Stimulated activated CD4-positive, alpha-beta T cell treated with anti-CD3 and anti-CD28 coated beads, Interleukin-4, amount 100 ng/mL, for 48 hours (primary cell): Measurements from ENCODE around the gene ZNF513.
A peak's percentile ranks its signal among the peaks of the same experiment; 100 is the strongest.
"Not testable (repeated sequence)": the region's sequence is repeated elsewhere in the genome, so short reads cannot be mapped to it uniquely, and the experiment has no call there.

Experiments used
- DNase-seq, 2 donors: peaks; one replicate each; pipeline ENCODE4 v3.0.0-alpha.2; 2020; ENCODE audit warnings: low read depth in 2 of 2

ZNF513 gene, protein sequence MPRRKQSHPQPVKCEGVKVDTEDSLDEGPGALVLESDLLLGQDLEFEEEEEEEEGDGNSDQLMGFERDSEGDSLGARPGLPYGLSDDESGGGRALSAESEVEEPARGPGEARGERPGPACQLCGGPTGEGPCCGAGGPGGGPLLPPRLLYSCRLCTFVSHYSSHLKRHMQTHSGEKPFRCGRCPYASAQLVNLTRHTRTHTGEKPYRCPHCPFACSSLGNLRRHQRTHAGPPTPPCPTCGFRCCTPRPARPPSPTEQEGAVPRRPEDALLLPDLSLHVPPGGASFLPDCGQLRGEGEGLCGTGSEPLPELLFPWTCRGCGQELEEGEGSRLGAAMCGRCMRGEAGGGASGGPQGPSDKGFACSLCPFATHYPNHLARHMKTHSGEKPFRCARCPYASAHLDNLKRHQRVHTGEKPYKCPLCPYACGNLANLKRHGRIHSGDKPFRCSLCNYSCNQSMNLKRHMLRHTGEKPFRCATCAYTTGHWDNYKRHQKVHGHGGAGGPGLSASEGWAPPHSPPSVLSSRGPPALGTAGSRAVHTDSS

DNA sequence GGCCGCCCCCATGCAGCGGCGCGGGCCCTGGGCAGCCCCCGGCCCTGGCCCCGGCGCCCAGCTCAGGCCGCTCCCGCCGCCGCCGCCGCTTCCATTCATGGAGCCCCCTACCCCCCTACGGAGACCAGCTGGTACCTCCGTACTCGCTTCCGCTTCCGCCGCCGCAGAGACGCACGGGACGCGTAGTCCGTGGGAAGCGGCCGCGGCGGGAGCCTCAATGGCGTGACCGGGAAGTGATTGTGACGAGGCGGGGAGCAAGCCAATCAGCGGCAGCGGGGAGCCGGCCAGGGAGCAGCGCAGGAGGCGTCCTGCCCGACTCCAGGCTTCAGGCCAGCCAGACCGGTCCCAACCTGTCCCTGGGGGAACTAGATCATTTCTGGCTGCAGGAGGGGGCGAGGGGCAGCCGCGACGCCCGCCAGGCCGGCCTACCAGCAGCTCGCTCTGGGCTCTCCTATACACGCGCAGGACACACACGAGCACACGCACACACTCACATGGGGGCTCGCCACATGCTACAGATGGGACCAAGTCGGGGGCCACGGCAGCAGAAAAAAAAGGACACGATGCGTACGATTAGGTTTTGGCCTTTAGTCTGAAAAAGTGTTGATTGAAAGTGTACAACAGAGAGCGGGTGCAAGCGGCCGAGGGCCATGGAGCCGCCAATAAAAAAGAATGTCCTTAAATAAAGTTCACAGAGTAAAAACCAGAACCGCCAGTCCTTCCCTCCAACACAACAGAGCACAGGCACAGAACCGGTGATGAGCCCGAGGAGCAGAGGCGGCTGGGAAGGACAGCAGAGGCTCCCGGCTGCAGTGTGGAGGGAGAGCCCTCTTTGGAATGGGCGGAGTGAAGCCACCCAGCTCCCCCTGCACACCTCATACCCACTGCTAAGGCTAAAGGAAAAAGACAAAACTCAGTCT lies at the start of gene ZNF513:
TSS of gene ZNF513 (minus strand) at position 109 of the 920 bp plus-strand sequence. CDS start 208 bp downstream, outside the sequence.
- peak; percentile 84 to 90 for DNase-seq

- peak; percentile 55 to 70 for DNase-seq
Measured at GRCh38 chr2:27428978-27429541, 48.5 kb upstream of the ZNF513 start.

- peak; percentile 86 to 92 for DNase-seq
Measured at GRCh38 chr2:27428213-27428977, 47.9 kb upstream of the ZNF513 start, which contains the start of gene NRBP1. Gene NRBP1, plus strand, starts transcription at chr2:27428631. Its CDS starts 4,643 bp downstream, at chr2:27433274.

DNA sequence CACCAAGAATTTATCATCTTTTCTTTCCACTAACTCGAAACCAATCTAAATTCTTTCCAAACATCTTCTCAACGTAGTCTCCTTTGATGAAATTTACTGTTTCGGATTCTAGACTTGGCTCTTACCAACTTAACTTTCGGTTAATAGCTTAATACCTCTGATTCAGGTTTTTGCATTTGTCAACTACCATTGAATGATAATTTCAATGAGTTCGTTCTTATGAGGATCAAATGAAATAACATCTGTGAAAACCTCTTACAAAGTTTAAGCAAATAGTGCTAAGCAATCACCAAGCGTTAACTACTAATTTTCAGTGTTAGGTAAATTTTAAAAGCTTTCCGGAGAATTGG lies 47.3 kb upstream of the ZNF513 start:
- no peak for DNase-seq

- DNase-seq = not testable (repeated sequence)
Measured at GRCh38 chr2:27425039-27425438, 44.5 kb upstream of the ZNF513 start.

GRCh38 chr2:27422958-27423357 lies 42.4 kb upstream of the ZNF513 start:
- no peak for DNase-seq

GRCh38 chr2:27421660-27422250 lies 41.2 kb upstream of the ZNF513 start:
- DNase-seq = no peak

GRCh38 chr2:27420996-27421395 lies 40.5 kb upstream of the ZNF513 start:
- no peak for DNase-seq

- no peak for DNase-seq
Measured at GRCh38 chr2:27416151-27416550, 35.6 kb upstream of the ZNF513 start.

DNA sequence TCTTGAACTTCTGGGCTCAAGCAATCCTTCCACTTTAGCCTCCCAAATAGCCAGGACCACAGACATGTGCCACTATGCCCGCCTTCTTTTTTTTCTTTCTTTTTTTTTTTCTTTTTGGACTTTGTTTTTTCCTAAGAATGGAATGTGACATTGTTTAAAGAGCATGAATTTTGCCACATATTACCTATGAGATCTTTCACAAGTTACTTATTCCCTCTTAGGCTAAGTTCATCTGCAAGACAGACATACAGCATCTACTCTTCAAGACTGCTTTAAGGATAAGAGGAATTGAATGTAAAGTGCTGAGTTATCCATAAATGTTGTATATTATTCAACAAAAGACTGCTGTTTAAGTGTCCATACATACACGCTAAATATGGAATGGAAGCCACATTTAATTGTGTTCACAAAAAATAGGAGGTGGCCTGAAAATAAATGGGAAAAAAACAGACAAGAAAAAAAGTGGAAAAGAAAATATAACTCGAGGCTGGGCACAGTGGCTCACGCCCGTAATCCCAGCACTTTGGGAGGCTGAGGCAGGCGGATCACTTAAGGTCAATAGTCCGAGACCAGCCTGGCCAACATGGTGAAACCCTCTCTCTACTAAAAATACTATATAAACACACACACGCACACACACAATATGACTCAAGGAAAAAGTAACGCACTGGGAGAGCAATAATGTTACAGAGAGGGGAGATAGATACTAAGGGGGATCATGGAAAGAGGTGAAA lies 32.1 kb upstream of the ZNF513 start:
- DNase-seq = no peak

DNA sequence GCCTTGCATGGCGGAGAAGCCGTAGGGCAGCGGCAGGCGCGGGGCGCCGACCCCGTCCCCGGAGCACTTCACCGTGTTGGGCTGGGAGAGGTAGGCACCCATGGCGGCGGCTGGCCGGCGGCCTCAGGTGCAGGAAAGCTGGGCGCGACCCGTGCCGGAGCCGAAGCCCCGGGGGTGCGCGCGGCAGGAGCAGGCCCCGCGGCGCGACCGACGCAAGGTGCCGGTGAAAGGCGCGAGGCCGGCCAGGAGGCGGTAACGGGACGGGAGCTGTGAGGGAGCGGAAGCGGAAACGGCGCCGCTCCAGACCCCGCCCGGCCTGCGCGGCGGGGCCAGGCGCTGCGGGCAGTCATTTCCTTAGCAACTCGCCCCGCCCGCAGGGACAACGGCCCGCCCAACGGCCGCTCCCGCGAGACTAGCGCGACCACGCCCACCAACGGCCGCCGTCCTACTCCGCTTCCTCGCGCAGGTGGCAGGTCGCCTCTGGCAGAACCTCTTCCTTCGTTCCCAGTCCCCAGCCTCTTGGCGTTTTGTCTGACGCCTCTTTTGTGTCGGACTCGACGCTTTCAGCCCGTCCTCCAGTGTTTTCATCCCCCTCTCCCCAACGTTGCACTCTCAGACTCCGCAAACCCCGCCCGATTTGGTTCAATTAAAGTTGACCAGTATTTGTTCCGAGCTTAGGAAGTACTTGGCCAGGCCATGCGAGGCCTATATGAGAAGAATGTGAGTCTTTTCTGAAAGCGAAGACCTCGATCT lies 29.0 kb upstream of the ZNF513 start, which contains the start of gene PPM1G:
TSS of gene PPM1G (minus strand) at position 271 of the 753 bp plus-strand sequence. CDS start at position 102, 169 bp downstream.
- DNase-seq = peak; percentile 96 to 97

GRCh38 chr2:27408601-27409320 lies 28.2 kb upstream of the ZNF513 start:
- DNase-seq = peak in 1 of 2 donors; percentile 5

DNA sequence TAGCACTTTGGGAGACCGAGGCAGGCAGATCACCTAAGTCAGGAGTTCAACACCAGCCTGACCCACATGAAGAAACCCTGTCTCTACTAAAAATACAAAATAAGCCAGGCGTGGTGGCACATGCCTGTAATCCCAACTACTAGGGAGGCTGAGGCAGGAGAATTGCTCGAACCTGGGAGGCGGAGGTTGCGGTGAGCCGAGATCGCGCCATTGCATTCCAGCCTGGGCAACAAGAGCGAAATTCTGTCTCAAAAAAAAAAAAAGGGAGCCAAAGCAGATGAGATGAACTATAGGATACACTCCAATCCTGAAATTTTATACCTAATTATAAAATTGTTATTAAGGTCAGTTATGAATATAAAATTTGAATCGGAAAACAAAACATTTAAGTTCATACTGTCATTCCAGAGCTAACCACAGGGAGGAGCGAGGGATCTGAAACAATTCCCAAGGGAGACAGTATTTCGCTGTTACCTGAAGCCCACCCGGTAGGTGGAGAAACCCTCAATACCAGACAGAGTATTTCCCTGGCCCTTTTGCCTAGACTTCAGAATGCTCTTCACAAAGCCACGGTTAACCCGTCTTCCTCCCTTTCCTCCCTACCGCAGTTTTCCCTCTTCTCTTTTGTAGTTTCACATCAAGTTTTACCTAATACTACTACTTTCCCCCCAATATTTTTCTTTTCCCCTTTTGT lies 27.4 kb upstream of the ZNF513 start:
- DNase-seq = no peak

GRCh38 chr2:27400348-27401135 lies 20.0 kb upstream of the ZNF513 start:
- DNase-seq = no peak

DNA sequence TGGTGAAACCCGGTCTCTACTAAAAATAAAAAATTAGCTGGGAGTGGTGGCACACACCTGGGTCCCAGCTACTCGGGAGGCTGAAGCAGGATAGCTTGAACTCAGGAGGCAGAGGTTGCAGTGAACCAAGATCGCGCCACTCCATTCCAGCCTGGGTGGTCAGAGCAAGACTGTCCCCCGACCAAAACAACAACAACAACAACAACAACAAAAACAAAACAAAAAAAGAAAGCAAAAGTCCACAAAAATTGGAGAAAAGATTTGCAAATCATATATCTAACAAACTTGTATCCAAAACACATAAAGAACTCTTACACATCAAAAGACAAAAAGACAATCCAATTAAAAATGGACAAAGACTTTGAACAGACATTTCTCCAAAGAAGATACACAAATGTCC lies 18.4 kb upstream of the ZNF513 start:
- DNase-seq = no peak

DNA sequence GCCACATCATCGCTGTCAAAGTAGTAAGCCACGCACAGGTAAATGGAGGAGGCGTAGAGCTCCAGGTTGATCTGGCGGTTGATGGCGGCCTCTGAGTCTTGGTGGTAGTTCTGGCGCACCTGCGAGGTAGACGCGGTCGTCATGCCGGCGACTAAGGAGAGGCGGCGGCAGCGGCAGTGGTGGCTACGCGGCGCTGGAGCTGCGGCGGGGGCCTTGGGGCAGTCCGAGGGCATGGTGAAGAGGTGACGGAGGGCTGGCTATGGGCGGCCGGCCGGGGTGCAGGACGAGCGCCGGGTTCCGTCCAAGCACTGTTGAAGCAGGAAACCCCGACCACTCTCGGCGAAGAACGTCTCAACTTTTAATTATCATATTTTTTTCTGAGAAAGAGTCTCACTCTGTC lies 12.7 kb upstream of the ZNF513 start:
- no peak for DNase-seq
